ENCODE measurements around the gene PDE1A. TPM values are rescaled to one million over a fixed set of nuclear protein-coding genes. Genes with fewer than 3 reads are reported as not detected.
"Not testable (repeated sequence)": the region's sequence is repeated elsewhere in the genome, so short reads cannot be mapped to it uniquely, and the experiment has no call there.

PDE1A gene
- total RNA-seq, 2 experiments from 2014 or later = not detected

DNA sequence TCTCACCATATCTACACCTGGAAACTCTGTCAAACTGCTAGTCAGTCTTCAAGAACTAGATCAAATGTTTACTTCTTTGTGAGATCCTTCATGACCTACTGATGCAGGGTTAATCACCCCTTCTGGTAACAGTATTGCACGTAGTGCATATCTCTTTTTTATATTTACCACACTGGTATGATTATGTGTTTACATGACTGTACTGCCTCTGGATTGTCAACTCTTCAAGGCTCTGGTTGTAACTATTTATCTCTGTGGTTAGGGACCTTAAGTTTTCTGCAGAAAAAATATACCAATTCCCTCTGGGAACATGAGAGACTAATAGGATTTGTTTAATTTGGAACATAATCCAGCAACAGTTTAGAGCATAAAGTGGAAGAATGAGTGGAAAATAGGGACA is 135.5 kb downstream of the PDE1A start:
- no peak overlapping the region for H3K27ac Mint-ChIP-seq
- ChIA-PET POLR2A (no interaction called here), CTCF (interaction anchor here (0.6 kb wide), 1 partner anchor 12 kb away, joined by 3 read pairs; no protein-coding TSS in a partner anchor)
- H3K4me3 Mint-ChIP-seq = no peak overlapping the region
- ATAC-seq (no peak), DNase-seq (no peak)
- H3K4me1 Mint-ChIP-seq (ENCODE audit: low read depth) = no peaks in the 10 kb centered on the region
- H3K9me3 Mint-ChIP-seq (ENCODE audit: insufficient read depth) = no peaks in the 10 kb centered on the region
- no peaks in the 10 kb centered on the region for H3K27me3 Mint-ChIP-seq (ENCODE audit: low read depth)
- H3K36me3 Mint-ChIP-seq (ENCODE audit: low read depth) = no peaks in the 10 kb centered on the region

DNA sequence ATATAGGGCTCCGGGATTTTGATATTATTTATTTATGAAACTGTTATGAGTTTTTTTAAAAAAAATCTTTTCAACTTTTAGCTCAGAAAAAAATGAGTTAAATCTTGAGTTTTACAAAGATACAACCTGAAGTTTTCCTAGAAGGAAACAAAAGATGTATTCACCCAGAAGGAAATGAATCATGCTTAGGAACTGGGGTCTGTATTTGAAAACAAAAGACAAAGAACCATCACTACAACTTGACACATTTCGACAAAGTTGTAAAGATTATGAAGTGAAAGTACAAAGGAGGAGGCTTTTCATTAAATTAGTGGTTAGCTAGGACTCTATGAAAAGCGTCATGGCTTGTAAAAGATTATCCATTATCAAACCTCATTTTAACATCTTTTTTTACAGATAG is 143.3 kb downstream of the PDE1A start:
- no peak overlapping the region for H3K4me3 Mint-ChIP-seq
- peaks cover 3% of the 10 kb centered on the region for H3K27me3 Mint-ChIP-seq (ENCODE audit: low read depth)
- H3K36me3 Mint-ChIP-seq (ENCODE audit: low read depth) = no peaks in the 10 kb centered on the region
- no peak overlapping the region for H3K27ac Mint-ChIP-seq
- ChIA-PET POLR2A (no interaction called here), CTCF (no interaction called here)
- DNase-seq = no peak
- H3K9me3 Mint-ChIP-seq (ENCODE audit: insufficient read depth) = no peaks in the 10 kb centered on the region
- no peak for ATAC-seq
- H3K4me1 Mint-ChIP-seq (ENCODE audit: low read depth) = no peaks in the 10 kb centered on the region

DNA sequence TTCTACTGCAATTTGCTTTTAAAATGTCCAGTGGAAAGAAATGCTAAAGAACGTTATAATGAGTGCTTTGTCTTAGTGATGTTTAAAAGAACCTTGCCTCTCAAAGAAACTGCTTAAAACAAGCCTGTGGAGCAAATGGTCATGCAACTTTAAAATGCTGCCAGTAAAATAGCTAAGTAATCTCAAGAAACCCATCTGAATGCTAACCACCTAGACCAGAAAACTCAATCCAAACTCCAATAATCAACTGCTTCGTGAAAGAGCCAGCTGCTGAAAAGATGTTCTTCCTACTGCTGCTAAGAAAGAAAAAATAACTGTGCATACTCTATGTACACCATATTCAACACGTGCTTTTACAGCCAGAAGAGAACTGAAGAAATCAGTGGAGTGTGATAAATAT is 145.6 kb downstream of the PDE1A start:
- Mint-ChIP-seq H3K9me3 (ENCODE audit: insufficient read depth) (peaks cover 6% of the 10 kb centered on the region), H3K4me3 (no peak overlapping the region), H3K27ac (no peak overlapping the region), H3K4me1 (ENCODE audit: low read depth) (no peaks in the 10 kb centered on the region), H3K27me3 (ENCODE audit: low read depth) (peaks cover 3% of the 10 kb centered on the region), H3K36me3 (ENCODE audit: low read depth) (no peaks in the 10 kb centered on the region)
- CTCF ChIA-PET = no interaction called here
- POLR2A ChIA-PET = no interaction called here
- no peak for ATAC-seq
- no peak for DNase-seq

DNA sequence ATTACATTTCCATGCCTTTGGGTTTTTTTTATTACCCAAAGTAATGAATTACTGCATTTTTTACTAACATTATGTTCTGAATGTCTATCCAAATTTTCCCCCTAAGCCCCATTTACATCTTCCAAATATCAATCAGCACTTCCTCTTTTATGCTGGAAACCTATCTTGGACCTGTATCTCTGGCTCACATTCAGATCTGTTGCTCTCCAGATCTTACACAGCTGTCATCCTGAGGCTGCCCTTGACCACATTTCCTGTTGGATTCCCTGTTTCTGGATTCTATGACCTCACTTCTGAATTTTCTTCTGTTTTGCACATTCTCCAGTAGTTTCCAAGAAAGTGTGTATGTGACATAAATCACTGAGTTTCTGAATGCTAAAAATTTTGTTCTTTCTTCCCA is 146.7 kb downstream of the PDE1A start:
- DNase-seq = no peak
- CTCF ChIA-PET = no interaction called here
- ATAC-seq = no peak
- POLR2A ChIA-PET = no interaction called here
- no peak overlapping the region for H3K4me3 Mint-ChIP-seq
- peaks cover 10% of the 10 kb centered on the region for H3K9me3 Mint-ChIP-seq (ENCODE audit: insufficient read depth)
- no peaks in the 10 kb centered on the region for H3K4me1 Mint-ChIP-seq (ENCODE audit: low read depth)
- no peak overlapping the region for H3K27ac Mint-ChIP-seq
- H3K36me3 Mint-ChIP-seq (ENCODE audit: low read depth) = no peaks in the 10 kb centered on the region
- peaks cover 3% of the 10 kb centered on the region for H3K27me3 Mint-ChIP-seq (ENCODE audit: low read depth)

DNA sequence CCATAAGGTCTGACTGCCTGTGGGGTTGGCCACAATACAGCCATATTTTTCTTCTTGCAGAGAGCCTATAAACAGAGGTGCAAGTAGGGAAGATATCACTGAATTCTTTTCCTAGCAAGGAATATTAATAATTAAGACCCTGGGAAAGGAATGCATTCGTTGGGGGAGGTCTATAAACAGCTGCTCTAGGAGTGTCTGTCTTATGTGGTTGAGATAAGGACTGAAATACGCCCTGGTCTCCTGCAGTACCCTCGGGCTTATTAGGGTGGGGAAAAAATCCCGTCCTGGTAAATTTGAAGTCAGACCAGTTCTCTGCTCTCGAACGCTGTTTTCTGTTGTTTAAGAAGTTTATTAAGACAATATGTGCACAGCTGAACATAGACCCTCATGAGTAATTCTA is 150.2 kb downstream of the PDE1A start:
- CTCF ChIA-PET = not testable (repeated sequence)

DNA sequence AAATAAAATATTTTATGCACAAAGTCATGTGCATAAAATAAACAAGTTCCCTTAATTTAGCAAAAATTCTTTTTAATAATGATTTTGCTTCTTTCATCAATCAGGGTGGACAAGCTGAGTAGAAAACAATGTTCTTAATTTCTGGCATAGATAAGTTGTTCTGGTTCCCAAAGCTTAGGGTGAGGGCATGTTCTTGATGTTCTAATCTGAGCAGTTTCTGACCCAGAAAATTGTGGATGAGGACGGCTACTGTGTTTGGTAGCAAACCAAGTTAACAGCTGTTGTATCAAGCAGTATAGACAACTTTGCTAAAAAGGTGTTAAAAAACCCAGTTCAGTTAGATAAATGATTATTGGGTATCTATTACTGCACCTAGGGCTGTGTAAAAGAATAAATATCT is 158.9 kb downstream of the PDE1A start:
- ATAC-seq (no peak), DNase-seq (no peak)
- POLR2A ChIA-PET = no interaction called here
- Mint-ChIP-seq H3K4me1 (ENCODE audit: low read depth) (no peaks in the 10 kb centered on the region), H3K4me3 (no peak overlapping the region), H3K9me3 (ENCODE audit: insufficient read depth) (no peaks in the 10 kb centered on the region), H3K27ac (no peak overlapping the region), H3K36me3 (ENCODE audit: low read depth) (no peaks in the 10 kb centered on the region), H3K27me3 (ENCODE audit: low read depth) (no peaks in the 10 kb centered on the region)
- CTCF ChIA-PET = no interaction called here

More for the DNA sequence above, 150.2 kb downstream of the PDE1A start:
- ATAC-seq; H3K36me3 Mint-ChIP-seq (ENCODE audit: low read depth); H3K4me1 Mint-ChIP-seq (ENCODE audit: low read depth); H3K4me3 Mint-ChIP-seq; POLR2A ChIA-PET; H3K9me3 Mint-ChIP-seq (ENCODE audit: insufficient read depth); H3K27me3 Mint-ChIP-seq (ENCODE audit: low read depth); DNase-seq; H3K27ac Mint-ChIP-seq: not testable (repeated sequence)

DNA sequence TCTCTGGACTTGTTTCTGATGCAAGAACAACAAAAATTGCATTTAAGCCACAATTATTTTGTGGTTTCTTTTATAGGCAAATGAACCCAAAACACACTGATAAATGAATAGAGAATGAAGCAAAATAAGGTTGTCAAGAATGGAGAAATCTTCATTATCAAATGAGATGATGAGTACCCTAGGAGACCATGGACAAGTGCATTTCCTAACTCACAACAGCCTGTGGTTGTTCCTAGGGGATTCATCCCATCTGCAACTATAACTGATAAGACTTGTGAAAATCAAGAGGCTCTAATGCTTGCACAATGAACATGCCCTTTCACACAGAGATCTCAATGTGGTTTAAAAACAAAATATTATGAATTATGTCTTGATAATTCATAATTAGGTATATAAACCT is 159.9 kb downstream of the PDE1A start:
- Mint-ChIP-seq H3K27ac (no peak overlapping the region), H3K4me3 (no peak overlapping the region), H3K27me3 (ENCODE audit: low read depth) (no peaks in the 10 kb centered on the region), H3K36me3 (ENCODE audit: low read depth) (no peaks in the 10 kb centered on the region), H3K4me1 (ENCODE audit: low read depth) (no peaks in the 10 kb centered on the region), H3K9me3 (ENCODE audit: insufficient read depth) (no peaks in the 10 kb centered on the region)
- ATAC-seq (no peak), DNase-seq (no peak)
- ChIA-PET CTCF (no interaction called here), POLR2A (interaction anchor here (0.7 kb wide), 1 partner anchor 16 kb away, joined by 3 read pairs; no protein-coding TSS in a partner anchor)

DNA sequence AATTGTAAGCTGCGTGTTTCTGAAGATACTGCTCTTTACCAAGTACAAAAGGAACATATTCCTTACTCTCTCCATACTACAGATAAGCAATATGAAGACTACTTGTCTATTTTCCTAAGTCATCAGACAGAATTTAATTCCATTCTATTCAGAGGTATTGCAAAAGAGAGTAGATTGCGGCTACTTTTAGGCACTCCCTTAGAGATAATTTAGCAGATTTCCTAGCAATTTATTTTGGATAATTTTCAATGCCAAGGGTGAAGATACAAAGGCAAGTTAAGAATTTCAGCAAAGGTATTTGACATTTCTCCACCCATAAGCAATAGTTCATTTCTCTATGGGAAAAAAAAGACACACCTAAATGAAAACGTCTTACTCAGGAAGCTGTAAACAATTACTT is 161.1 kb downstream of the PDE1A start:
- Mint-ChIP-seq H3K27me3 (ENCODE audit: low read depth) (no peaks in the 10 kb centered on the region), H3K36me3 (ENCODE audit: low read depth) (no peaks in the 10 kb centered on the region), H3K4me1 (ENCODE audit: low read depth) (no peaks in the 10 kb centered on the region), H3K27ac (no peak overlapping the region), H3K4me3 (no peak overlapping the region), H3K9me3 (ENCODE audit: insufficient read depth) (no peaks in the 10 kb centered on the region)
- DNase-seq (no peak), ATAC-seq (no peak)
- ChIA-PET CTCF (no interaction called here), POLR2A (no interaction called here)

DNA sequence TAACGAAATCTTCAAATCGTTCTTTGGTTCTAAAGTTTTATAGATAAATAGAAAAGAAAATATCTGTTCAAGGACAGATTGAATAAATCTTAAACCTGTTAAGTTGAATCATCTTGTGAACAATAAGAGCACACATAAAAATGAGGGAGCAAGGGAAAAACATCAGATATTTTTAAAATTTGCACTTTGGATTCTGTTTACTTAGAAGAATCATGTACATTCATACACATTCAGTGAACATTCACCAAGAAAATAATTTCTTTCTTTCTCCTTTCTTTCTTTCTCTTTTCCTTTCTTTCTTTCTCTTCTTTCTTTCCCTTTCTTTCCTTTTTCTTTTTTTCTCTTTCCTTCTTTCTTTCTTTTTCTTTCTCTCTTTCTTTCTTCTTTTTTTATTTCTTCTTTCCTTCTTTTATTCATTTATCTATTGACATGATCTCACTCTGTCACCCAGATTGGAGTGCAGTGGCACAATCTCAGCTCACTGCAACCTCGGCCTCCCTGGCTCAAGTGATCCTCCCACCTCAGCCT is 164.9 kb downstream of the PDE1A start:
- ChIA-PET POLR2A (no interaction called here), CTCF (no interaction called here)
- no peaks in the 10 kb centered on the region for H3K27me3 Mint-ChIP-seq (ENCODE audit: low read depth)
- no peak overlapping the region for H3K4me3 Mint-ChIP-seq
- H3K27ac Mint-ChIP-seq = no peak overlapping the region
- no peak for DNase-seq
- no peak for ATAC-seq
- H3K9me3 Mint-ChIP-seq (ENCODE audit: insufficient read depth) = no peaks in the 10 kb centered on the region
- H3K4me1 Mint-ChIP-seq (ENCODE audit: low read depth) = no peaks in the 10 kb centered on the region
- no peaks in the 10 kb centered on the region for H3K36me3 Mint-ChIP-seq (ENCODE audit: low read depth)

DNA sequence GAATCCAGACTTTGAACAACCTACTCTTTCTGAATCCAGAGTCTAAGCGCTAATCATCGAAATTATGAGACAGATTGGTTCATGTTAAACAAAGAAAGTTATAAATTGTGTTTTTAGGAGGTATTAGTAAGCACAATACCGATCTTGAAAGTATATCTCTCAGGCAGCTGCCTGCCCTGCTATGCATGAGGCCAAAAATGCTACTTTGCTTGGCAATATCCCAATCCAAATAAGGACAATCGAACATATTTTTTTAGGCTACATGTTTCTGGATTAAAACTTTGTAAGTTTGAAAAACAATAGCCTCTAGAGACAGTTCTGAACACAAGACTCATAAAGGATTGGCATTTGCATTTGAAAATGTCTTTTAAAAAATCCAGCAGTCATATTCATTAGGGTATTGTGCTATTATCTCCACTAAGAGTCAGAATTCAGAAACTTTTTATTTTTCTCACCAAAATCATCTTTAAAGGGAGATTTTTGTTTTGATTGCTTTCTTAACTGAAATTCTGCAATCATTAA is 167.1 kb downstream of the PDE1A start:
- H3K4me3 Mint-ChIP-seq = no peak overlapping the region
- CTCF ChIA-PET = no interaction called here
- H3K9me3 Mint-ChIP-seq (ENCODE audit: insufficient read depth) = no peaks in the 10 kb centered on the region
- H3K27me3 Mint-ChIP-seq (ENCODE audit: low read depth) = no peaks in the 10 kb centered on the region
- DNase-seq (no peak), ATAC-seq (no peak)
- no peaks in the 10 kb centered on the region for H3K4me1 Mint-ChIP-seq (ENCODE audit: low read depth)
- H3K36me3 Mint-ChIP-seq (ENCODE audit: low read depth) = no peaks in the 10 kb centered on the region
- no peak overlapping the region for H3K27ac Mint-ChIP-seq
- POLR2A ChIA-PET = no interaction called here

DNA sequence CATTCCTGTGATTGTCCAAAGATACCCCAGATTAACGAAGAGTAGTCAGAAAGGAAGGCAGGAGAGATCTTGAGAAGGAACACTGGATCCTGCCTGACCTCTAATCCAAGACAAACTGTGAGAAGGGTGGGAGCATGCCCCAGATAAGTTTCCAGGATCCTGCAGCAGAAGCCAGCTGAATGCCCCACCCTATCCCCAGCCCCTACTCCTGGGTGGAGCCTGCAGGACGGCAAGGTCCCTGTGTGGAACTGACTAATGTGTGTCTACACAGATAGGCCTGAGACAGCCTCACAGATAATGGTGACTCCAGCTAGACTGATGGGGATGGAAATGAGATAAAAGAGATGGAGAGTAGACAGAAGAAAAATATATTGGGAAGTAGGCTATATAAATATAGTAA is 174.3 kb downstream of the PDE1A start:
- Mint-ChIP-seq H3K27me3 (ENCODE audit: low read depth) (no peaks in the 10 kb centered on the region), H3K4me1 (ENCODE audit: low read depth) (no peaks in the 10 kb centered on the region), H3K27ac (no peak overlapping the region), H3K36me3 (ENCODE audit: low read depth) (no peaks in the 10 kb centered on the region), H3K4me3 (no peak overlapping the region), H3K9me3 (ENCODE audit: insufficient read depth) (no peaks in the 10 kb centered on the region)
- no peak for ATAC-seq
- ChIA-PET POLR2A (no interaction called here), CTCF (no interaction called here)
- no peak for DNase-seq

DNA sequence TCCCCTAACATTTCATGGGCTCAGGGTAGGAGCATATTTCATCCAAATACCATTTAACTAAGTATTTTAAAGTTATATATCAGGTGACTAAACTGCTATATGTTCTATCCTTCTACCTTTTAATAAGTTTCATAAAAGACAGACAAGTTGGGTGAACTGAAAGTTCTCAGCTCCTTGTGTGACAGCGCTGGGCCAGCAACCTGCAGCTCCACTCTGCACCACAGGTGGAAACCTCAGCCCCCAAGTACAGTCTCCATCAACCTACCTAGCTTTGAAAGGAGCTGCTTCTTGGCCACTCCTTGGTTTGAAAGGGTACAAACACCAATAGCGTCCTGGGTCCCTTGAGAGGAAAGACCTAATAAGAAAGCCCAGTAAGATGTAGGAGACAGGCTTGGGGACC is 177.9 kb downstream of the PDE1A start:
- H3K27ac Mint-ChIP-seq = no peak overlapping the region
- DNase-seq (no peak), ATAC-seq (no peak)
- ChIA-PET CTCF (no interaction called here), POLR2A (no interaction called here)
- H3K9me3 Mint-ChIP-seq (ENCODE audit: insufficient read depth) = no peaks in the 10 kb centered on the region
- no peak overlapping the region for H3K4me3 Mint-ChIP-seq
- H3K36me3 Mint-ChIP-seq (ENCODE audit: low read depth) = no peaks in the 10 kb centered on the region
- no peaks in the 10 kb centered on the region for H3K4me1 Mint-ChIP-seq (ENCODE audit: low read depth)
- H3K27me3 Mint-ChIP-seq (ENCODE audit: low read depth) = no peaks in the 10 kb centered on the region

DNA sequence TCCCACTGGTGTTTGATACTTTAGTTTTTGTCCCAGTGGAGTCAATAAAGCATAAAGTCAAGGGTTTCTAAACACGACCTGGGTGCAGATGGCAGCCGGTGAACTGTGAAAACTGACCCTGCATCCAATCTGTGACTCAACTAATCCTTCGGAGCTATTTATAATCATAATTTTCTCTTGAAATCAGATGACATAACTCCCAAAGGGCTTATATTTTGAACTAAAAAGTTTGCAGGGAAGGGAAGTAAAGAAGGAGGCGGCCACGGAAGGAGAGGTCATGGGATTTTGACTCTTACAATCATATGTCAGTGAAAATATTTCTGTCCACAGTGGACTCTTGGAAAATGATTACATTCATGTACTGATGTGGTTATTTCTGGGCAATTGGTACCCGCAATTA is 178.5 kb downstream of the PDE1A start:
- POLR2A ChIA-PET = no interaction called here
- Mint-ChIP-seq H3K9me3 (ENCODE audit: insufficient read depth) (no peaks in the 10 kb centered on the region), H3K27ac (no peak overlapping the region), H3K4me1 (ENCODE audit: low read depth) (no peaks in the 10 kb centered on the region), H3K4me3 (no peak overlapping the region), H3K36me3 (ENCODE audit: low read depth) (no peaks in the 10 kb centered on the region), H3K27me3 (ENCODE audit: low read depth) (no peaks in the 10 kb centered on the region)
- ATAC-seq (no peak), DNase-seq (no peak)
- CTCF ChIA-PET = no interaction called here
